ENCODE results near the gene TRRAP. TPM values are rescaled to one million over a fixed set of nuclear protein-coding genes. Genes with fewer than 3 reads are reported as not detected.

The TRRAP gene
- total and polyA plus RNA-seq, 4 donors: 4.3 to 22.7 (median 10.1) TPM

DNA sequence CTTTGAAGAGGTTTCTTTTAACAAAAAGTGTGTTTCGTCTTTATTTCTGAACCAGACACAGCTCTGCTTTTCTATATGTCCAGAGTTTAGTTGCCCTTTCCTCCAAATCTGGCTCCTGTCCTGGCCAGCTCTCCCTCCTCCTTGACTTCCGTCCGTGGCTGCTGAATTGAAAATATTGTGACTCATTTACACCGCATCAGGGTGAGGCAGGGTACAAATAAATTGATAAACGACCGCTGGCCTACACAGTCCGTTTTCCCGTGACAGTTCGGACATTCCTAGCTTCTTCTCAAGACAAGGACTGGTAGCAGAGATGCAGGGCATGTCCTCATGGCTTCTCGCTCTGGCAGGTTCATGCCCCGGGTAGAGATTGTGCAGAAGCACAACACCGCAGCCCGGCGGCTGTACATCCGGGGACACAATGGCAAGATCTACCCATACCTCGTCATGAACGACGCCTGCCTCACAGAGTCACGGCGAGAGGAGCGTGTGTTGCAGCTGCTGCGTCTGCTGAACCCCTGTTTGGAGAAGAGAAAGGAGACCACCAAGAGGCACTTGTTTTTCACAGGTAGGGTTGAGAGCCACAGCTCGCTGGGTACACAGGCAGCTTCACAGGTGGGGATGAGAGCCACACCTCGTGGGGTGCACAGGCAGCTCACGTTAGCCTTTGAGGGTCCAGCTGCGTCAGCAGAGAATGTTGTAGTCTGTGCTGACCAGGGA lies 126.6 kb downstream of the TRRAP start:
- TF ChIP-seq TAF1 (conservative IDR thresholded peaks at IDR 0.05) (no peak), RAD21 (IDR thresholded peaks at IDR 0.05) (no peak), HNF4G (IDR thresholded peaks at IDR 0.05) (no peak)
- TF ChIP-seq, protein P1, sequence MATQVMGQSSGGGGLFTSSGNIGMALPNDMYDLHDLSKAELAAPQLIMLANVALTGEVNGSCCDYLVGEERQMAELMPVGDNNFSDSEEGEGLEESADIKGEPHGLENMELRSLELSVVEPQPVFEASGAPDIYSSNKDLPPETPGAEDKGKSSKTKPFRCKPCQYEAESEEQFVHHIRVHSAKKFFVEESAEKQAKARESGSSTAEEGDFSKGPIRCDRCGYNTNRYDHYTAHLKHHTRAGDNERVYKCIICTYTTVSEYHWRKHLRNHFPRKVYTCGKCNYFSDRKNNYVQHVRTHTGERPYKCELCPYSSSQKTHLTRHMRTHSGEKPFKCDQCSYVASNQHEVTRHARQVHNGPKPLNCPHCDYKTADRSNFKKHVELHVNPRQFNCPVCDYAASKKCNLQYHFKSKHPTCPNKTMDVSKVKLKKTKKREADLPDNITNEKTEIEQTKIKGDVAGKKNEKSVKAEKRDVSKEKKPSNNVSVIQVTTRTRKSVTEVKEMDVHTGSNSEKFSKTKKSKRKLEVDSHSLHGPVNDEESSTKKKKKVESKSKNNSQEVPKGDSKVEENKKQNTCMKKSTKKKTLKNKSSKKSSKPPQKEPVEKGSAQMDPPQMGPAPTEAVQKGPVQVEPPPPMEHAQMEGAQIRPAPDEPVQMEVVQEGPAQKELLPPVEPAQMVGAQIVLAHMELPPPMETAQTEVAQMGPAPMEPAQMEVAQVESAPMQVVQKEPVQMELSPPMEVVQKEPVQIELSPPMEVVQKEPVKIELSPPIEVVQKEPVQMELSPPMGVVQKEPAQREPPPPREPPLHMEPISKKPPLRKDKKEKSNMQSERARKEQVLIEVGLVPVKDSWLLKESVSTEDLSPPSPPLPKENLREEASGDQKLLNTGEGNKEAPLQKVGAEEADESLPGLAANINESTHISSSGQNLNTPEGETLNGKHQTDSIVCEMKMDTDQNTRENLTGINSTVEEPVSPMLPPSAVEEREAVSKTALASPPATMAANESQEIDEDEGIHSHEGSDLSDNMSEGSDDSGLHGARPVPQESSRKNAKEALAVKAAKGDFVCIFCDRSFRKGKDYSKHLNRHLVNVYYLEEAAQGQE (IDR thresholded peaks at IDR 0.05): no peak
- WGBS: 96% methylated on average over 26 of the region's 26 CpGs

DNA sequence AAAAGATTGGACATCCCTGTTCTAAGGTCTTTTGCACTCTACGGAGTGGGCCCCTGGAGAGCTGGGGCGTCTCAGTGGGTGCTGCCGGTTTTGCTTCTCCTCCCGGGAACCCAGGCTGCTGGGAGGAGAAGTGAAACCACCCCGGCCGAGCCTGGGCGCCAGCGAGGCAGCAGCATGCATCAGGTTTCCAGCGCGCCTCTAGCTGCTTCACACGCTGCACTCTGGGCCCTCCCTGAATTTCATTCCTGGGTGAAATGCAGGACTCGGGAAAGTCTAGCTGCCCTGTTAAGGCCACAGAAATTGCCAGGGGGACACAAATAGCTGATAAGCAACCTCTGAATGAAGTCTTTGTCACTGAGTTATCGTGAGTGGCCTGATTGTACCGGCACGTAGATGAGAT lies 127.4 kb downstream of the TRRAP start:
- Histone ChIP-seq H3K9ac (ENCODE audit: low read depth in 1 of 2, low read length in 2 of 2) (no peak overlapping the region), H3K9me3 (ENCODE audit: control insufficient read depth in 4 of 4, low read length in 3 of 4) (no peaks in the 10 kb centered on the region), H3K36me3 (ENCODE audit: control insufficient read depth in 4 of 4, insufficient read depth in 3 of 4, low read depth in 1 of 4, low read length in 3 of 4) (peaks cover 19 to 79% (median 41%) of the 10 kb centered on the region in 4 donors), H3K27ac (ENCODE audit: low read depth in 1 of 2, low read length in 2 of 2) (no peak overlapping the region), H3K4me3 (ENCODE audit: low read depth in 1 of 3, low read length in 3 of 3) (no peak overlapping the region), H3K4me1 (ENCODE audit: control insufficient read depth in 4 of 4, insufficient read depth in 4 of 4, low read length in 3 of 4) (no peaks in the 10 kb centered on the region), H3K27me3 (ENCODE audit: control insufficient read depth in 4 of 4, insufficient read depth in 4 of 4, low read length in 3 of 4) (no peaks in the 10 kb centered on the region)
- no peak for DNase-seq (ENCODE audit: low spot score)
- TF ChIP-seq YY1 (IDR thresholded peaks at IDR 0.05) (no peak), HNF4G (IDR thresholded peaks at IDR 0.05) (no peak), NR2F2 (IDR thresholded peaks at IDR 0.05) (no peak), JUND (IDR thresholded peaks at IDR 0.05) (no peak), FOXA1 (IDR thresholded peaks at IDR 0.05) (no peak)
- TF ChIP-seq, protein P2, sequence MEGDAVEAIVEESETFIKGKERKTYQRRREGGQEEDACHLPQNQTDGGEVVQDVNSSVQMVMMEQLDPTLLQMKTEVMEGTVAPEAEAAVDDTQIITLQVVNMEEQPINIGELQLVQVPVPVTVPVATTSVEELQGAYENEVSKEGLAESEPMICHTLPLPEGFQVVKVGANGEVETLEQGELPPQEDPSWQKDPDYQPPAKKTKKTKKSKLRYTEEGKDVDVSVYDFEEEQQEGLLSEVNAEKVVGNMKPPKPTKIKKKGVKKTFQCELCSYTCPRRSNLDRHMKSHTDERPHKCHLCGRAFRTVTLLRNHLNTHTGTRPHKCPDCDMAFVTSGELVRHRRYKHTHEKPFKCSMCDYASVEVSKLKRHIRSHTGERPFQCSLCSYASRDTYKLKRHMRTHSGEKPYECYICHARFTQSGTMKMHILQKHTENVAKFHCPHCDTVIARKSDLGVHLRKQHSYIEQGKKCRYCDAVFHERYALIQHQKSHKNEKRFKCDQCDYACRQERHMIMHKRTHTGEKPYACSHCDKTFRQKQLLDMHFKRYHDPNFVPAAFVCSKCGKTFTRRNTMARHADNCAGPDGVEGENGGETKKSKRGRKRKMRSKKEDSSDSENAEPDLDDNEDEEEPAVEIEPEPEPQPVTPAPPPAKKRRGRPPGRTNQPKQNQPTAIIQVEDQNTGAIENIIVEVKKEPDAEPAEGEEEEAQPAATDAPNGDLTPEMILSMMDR (IDR thresholded peaks at IDR 0.05; ENCODE audit: low read depth, low read length, missing input control): no peak
- TF ChIP-seq, protein P3, sequence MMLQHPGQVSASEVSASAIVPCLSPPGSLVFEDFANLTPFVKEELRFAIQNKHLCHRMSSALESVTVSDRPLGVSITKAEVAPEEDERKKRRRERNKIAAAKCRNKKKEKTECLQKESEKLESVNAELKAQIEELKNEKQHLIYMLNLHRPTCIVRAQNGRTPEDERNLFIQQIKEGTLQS (IDR thresholded peaks at IDR 0.05): no peak
- 88% methylated on average over 15 of the region's 15 CpGs for WGBS

More for the DNA sequence above, 126.6 kb downstream of the TRRAP start:
- no peak for DNase-seq (ENCODE audit: low spot score)
- no peaks in the 10 kb centered on the region for H3K27me3 ChIP-seq (ENCODE audit: control insufficient read depth in 4 of 4, insufficient read depth in 4 of 4, low read length in 3 of 4)
- H3K9me3 ChIP-seq (ENCODE audit: control insufficient read depth in 4 of 4, low read length in 3 of 4): no peaks in the 10 kb centered on the region
- no peak overlapping the region for H3K27ac ChIP-seq (ENCODE audit: low read depth in 1 of 2, low read length in 2 of 2)
- no peak overlapping the region for H3K9ac ChIP-seq (ENCODE audit: low read depth in 1 of 2, low read length in 2 of 2)
- H3K36me3 ChIP-seq (ENCODE audit: control insufficient read depth in 4 of 4, insufficient read depth in 3 of 4, low read depth in 1 of 4, low read length in 3 of 4): peaks cover 19 to 80% (median 37%) of the 10 kb centered on the region in 4 donors
- no peak overlapping the region for H3K4me3 ChIP-seq (ENCODE audit: low read depth in 1 of 3, low read length in 3 of 3)
- no peaks in the 10 kb centered on the region for H3K4me1 ChIP-seq (ENCODE audit: control insufficient read depth in 4 of 4, insufficient read depth in 4 of 4, low read length in 3 of 4)

DNA sequence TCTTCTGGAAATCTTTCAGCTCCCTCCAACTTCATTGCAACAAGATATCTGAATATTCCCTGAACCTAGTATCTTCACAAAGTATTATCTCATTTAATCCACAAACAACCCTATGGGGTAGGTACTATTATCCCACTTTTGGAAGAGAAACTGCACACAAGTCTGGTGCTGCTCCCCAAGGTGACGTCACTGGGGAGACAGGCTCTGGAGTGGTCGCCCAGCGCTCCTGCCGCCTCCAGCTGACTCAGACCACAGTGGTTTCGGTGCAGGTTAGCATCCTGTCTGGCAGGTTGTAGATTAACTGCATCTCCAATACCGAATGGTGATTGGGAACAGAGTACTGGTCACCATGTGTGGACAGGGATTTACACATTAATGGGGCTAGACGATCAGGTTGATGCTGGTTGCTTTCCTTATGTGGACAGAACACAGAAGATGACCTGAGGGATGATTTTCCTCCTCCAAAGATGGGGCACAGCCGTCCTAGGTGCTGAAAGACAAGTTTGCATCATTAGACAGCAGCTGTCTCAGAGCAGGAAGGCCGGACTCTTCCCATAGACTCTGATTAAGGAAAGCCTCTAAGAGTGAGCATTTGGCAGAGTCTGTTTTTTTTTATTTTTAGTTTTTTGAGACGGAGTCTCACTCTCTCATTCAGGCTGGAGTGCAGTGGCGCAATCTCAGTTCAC lies 128.6 kb downstream of the TRRAP start:
- 97% methylated on average over 11 of the region's 11 CpGs for WGBS
- Histone ChIP-seq H3K36me3 (ENCODE audit: control insufficient read depth in 4 of 4, insufficient read depth in 3 of 4, low read depth in 1 of 4, low read length in 3 of 4) (peaks cover 22 to 84% (median 50%) of the 10 kb centered on the region in 4 donors), H3K27me3 (ENCODE audit: control insufficient read depth in 4 of 4, insufficient read depth in 4 of 4, low read length in 3 of 4) (no peaks in the 10 kb centered on the region), H3K9ac (ENCODE audit: low read depth in 1 of 2, low read length in 2 of 2) (no peak overlapping the region), H3K4me1 (ENCODE audit: control insufficient read depth in 4 of 4, insufficient read depth in 4 of 4, low read length in 3 of 4) (no peaks in the 10 kb centered on the region), H3K4me3 (ENCODE audit: low read depth in 1 of 3, low read length in 3 of 3) (no peak overlapping the region), H3K9me3 (ENCODE audit: control insufficient read depth in 4 of 4, low read length in 3 of 4) (no peaks in the 10 kb centered on the region), H3K27ac (ENCODE audit: low read depth in 1 of 2, low read length in 2 of 2) (no peak overlapping the region)
- no peak for DNase-seq (ENCODE audit: low spot score)
- TF ChIP-seq TAF1 (conservative IDR thresholded peaks at IDR 0.05) (no peak), FOXA1 (IDR thresholded peaks at IDR 0.05) (no peak), SP1 (IDR thresholded peaks at IDR 0.05) (no peak), EGR1 (IDR thresholded peaks at IDR 0.05; ENCODE audit: low read depth in 2 of 2) (no peak), JUND (IDR thresholded peaks at IDR 0.05) (no peak)
- TF ChIP-seq, protein P4, sequence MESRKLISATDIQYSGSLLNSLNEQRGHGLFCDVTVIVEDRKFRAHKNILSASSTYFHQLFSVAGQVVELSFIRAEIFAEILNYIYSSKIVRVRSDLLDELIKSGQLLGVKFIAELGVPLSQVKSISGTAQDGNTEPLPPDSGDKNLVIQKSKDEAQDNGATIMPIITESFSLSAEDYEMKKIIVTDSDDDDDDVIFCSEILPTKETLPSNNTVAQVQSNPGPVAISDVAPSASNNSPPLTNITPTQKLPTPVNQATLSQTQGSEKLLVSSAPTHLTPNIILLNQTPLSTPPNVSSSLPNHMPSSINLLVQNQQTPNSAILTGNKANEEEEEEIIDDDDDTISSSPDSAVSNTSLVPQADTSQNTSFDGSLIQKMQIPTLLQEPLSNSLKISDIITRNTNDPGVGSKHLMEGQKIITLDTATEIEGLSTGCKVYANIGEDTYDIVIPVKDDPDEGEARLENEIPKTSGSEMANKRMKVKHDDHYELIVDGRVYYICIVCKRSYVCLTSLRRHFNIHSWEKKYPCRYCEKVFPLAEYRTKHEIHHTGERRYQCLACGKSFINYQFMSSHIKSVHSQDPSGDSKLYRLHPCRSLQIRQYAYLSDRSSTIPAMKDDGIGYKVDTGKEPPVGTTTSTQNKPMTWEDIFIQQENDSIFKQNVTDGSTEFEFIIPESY (IDR thresholded peaks at IDR 0.05): no peak
- TF ChIP-seq, protein P3 (IDR thresholded peaks at IDR 0.05): no peak
- TF ChIP-seq, protein P1 (IDR thresholded peaks at IDR 0.05): no peak
